Parathyroid adenoma (tissue), 2 donors: ENCODE data around the gene FBN2.
"Not testable (repeated sequence)": the region's sequence is repeated elsewhere in the genome, so short reads cannot be mapped to it uniquely, and the experiment has no call there.

ENCODE experiments used
- H2AFZ ChIP-seq: fragments of 300-600 bp; sonication (generic); one replicate; pipeline ENCODE4 v1.7.0; 2017; ENCODE audit warnings: antibody characterized with exemption, mild to moderate bottlenecking
- H3K27ac ChIP-seq: fragments of 300-600 bp; sonication (generic); one replicate; pipeline ENCODE4 v1.7.0; 2017
- H3K27me3 ChIP-seq: fragments of 300-600 bp; sonication (generic); one replicate; pipeline ENCODE4 v1.7.0; 2017; ENCODE audit warnings: low read length; ENCODE audit not compliant: control insufficient read depth, insufficient read depth
- H3K36me3 ChIP-seq: fragments of 300-600 bp; sonication (generic); one replicate; pipeline ENCODE4 v1.7.0; 2017; ENCODE audit warnings: low read length; ENCODE audit not compliant: control insufficient read depth, insufficient read depth
- H3K4me1 ChIP-seq: fragments of 300-600 bp; sonication (generic); one replicate; pipeline ENCODE4 v1.7.0; 2017; ENCODE audit warnings: control low read depth
- H3K4me2 ChIP-seq: fragments of 300-600 bp; sonication (generic); one replicate; pipeline ENCODE4 v1.7.0; 2017; ENCODE audit warnings: low read length
- H3K4me3 ChIP-seq: fragments of 300-600 bp; sonication (generic); one replicate; pipeline ENCODE4 v1.7.0; 2017; ENCODE audit warnings: low read depth, low read length
- H3K79me2 ChIP-seq: fragments of 300-600 bp; sonication (generic); one replicate; pipeline ENCODE4 v1.7.0; 2017; ENCODE audit warnings: control low read depth
- H3K9ac ChIP-seq: fragments of 300-600 bp; sonication (generic); one replicate; pipeline ENCODE4 v1.7.0; 2017; ENCODE audit warnings: mild to moderate bottlenecking
- H3K9me3 ChIP-seq: fragments of 300-600 bp; sonication (generic); one replicate; pipeline ENCODE4 v1.7.0; 2017; ENCODE audit warnings: low read length; ENCODE audit not compliant: control insufficient read depth
- CTCF ChIP-seq: fragments of 300-600 bp; sonication (generic); IDR thresholded peaks from one replicate; pipeline ENCODE4 v1.7.0; 2017; ENCODE audit warnings: antibody characterized with exemption, mild to moderate bottlenecking
- donor health status: primary hyperparathyroidism.

Gene FBN2

GRCh38 chr5:128464596-128464995, 73.4 kb downstream of the FBN2 start:
- H3K4me2 ChIP-seq: no peak overlapping the region
- H3K27me3 ChIP-seq: no peaks in the 10 kb centered on the region
- no peaks in the 10 kb centered on the region for H3K79me2 ChIP-seq
- H3K4me1 ChIP-seq: no peaks in the 10 kb centered on the region
- no peak overlapping the region for H2AFZ ChIP-seq
- no peak overlapping the region for H3K9ac ChIP-seq
- H3K36me3 ChIP-seq: no peaks in the 10 kb centered on the region
- no peak for TF ChIP-seq CTCF
- H3K9me3 ChIP-seq: no peaks in the 10 kb centered on the region
- no peak overlapping the region for H3K4me3 ChIP-seq
- no peak overlapping the region for H3K27ac ChIP-seq

- no peaks in the 10 kb centered on the region for H3K27me3 ChIP-seq
- no peak overlapping the region for H3K4me3 ChIP-seq
- no peak overlapping the region for H3K4me2 ChIP-seq
- H3K4me1 ChIP-seq: no peaks in the 10 kb centered on the region
- no peak overlapping the region for H3K27ac ChIP-seq
- H3K36me3 ChIP-seq: no peaks in the 10 kb centered on the region
- no peak overlapping the region for H3K9ac ChIP-seq
- TF ChIP-seq CTCF: no peak
- H3K9me3 ChIP-seq: no peaks in the 10 kb centered on the region
- H3K79me2 ChIP-seq: no peaks in the 10 kb centered on the region
- H2AFZ ChIP-seq: no peak overlapping the region
Observed at GRCh38 chr5:128462330-128462729, 75.7 kb downstream of the FBN2 start.

- H2AFZ ChIP-seq, H3K9ac ChIP-seq, H3K36me3 ChIP-seq, H3K4me2 ChIP-seq, H3K9me3 ChIP-seq, H3K27ac ChIP-seq, H3K79me2 ChIP-seq, H3K4me1 ChIP-seq, H3K27me3 ChIP-seq, H3K4me3 ChIP-seq: not testable (repeated sequence)
Observed at GRCh38 chr5:128457147-128457915, 80.7 kb downstream of the FBN2 start.

GRCh38 chr5:128455841-128456361, 82.1 kb downstream of the FBN2 start:
- no peak for TF ChIP-seq CTCF
- Histone ChIP-seq H3K4me1 (no peaks in the 10 kb centered on the region), H3K4me3 (no peak overlapping the region), H3K9me3 (no peaks in the 10 kb centered on the region), H2AFZ (no peak overlapping the region), H3K4me2 (no peak overlapping the region), H3K9ac (no peak overlapping the region), H3K27ac (no peak overlapping the region), H3K27me3 (no peaks in the 10 kb centered on the region), H3K79me2 (no peaks in the 10 kb centered on the region), H3K36me3 (no peaks in the 10 kb centered on the region)

GRCh38 chr5:128453121-128453520, 84.9 kb downstream of the FBN2 start:
- H3K4me3 ChIP-seq: no peak overlapping the region
- H3K9me3 ChIP-seq: no peaks in the 10 kb centered on the region
- H3K4me2 ChIP-seq: no peak overlapping the region
- no peak for TF ChIP-seq CTCF
- no peaks in the 10 kb centered on the region for H3K27me3 ChIP-seq
- H2AFZ ChIP-seq: no peak overlapping the region
- H3K4me1 ChIP-seq: no peaks in the 10 kb centered on the region
- H3K9ac ChIP-seq: no peak overlapping the region
- no peaks in the 10 kb centered on the region for H3K79me2 ChIP-seq
- H3K27ac ChIP-seq: no peak overlapping the region
- no peaks in the 10 kb centered on the region for H3K36me3 ChIP-seq

- H3K36me3 ChIP-seq, H2AFZ ChIP-seq, H3K79me2 ChIP-seq, H3K9ac ChIP-seq, H3K4me3 ChIP-seq, H3K4me2 ChIP-seq, H3K27ac ChIP-seq, H3K4me1 ChIP-seq, H3K9me3 ChIP-seq, H3K27me3 ChIP-seq: not testable (repeated sequence)
Observed at GRCh38 chr5:128447224-128447623, 90.8 kb downstream of the FBN2 start.
